Gastroesophageal sphincter (tissue), 3 donors: ENCODE measurements around the gene CTBP1.

Experiments
- CTCF ChIP-seq, 4 experiments: fragments of 200-600 bp in 2 of 4; fragments of 450-650 bp in 2 of 4; sonication (generic) in 1 of 4; IDR thresholded peaks; one replicate each; pipeline ENCODE4 v1.5.1; 2017 to 2019; ENCODE audit warnings: antibody characterized with exemption in 4 of 4, mild to moderate bottlenecking in 2 of 4, moderate library complexity in 2 of 4
- EP300 ChIP-seq: sonication (generic); formaldehyde crosslinking; IDR thresholded peaks from one replicate; pipeline ENCODE4 v1.6.1; 2017; ENCODE audit warnings: antibody characterized with exemption, mild to moderate bottlenecking
- POLR2A ChIP-seq, 2 donors: fragments of 450-650 bp; IDR thresholded peaks; one replicate each; pipeline ENCODE4 v1.6.1; 2017; ENCODE audit warnings: antibody characterized with exemption in 2 of 2, mild to moderate bottlenecking in 2 of 2, moderate library complexity in 1 of 2
- POLR2AphosphoS5 ChIP-seq: sonication (generic); formaldehyde crosslinking; IDR thresholded peaks from one replicate; pipeline ENCODE4 v1.6.1; 2017; ENCODE audit warnings: antibody characterized with exemption

GRCh38 chr4:1215141-1216075 is 33.5 kb downstream of the CTBP1 start:
- no peak for TF ChIP-seq POLR2AphosphoS5
- no peak for TF ChIP-seq CTCF (IDR thresholded peaks at IDR 0.05)
- TF ChIP-seq POLR2A (IDR thresholded peaks at IDR 0.05) = no peak
- TF ChIP-seq EP300 = no peak
